Astrocyte (in vitro differentiated cells and primary cell): ENCODE results near the gene CCDC28B.

ENCODE experiments used
- EZH2 ChIP-seq: IDR thresholded peaks from 2 replicates; pipeline ENCODE4 v1.6.1; 2012; ENCODE audit warnings: mild to moderate bottlenecking, low read length, inconsistent platforms; ENCODE audit not compliant: insufficient read depth
- TF ChIP-seq, protein P1 (sequence below): IDR thresholded peaks from 2 replicates; pipeline ENCODE4 v1.5.1; 2011; ENCODE audit warnings: low read depth, mild to moderate bottlenecking, inconsistent platforms, low read length, moderate library complexity; ENCODE audit not compliant: insufficient read depth

DNA sequence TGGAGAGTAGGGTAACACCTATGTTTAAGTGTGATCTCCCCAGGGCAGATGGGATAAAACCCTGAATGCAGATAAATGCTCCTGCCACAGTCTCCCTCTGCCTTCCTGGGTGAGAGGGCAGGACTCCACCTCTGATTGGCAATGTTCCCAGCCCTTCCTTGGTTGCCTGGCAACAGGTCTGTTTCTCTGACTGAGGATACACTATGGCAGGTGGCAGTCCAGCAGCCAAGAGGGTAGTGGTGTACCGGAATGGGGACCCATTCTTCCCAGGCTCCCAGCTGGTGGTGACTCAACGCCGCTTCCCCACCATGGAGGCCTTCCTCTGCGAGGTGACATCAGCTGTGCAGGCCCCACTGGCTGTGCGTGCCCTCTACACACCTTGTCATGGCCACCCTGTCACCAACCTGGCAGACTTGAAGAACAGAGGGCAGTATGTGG is 8.5 kb downstream of the CCDC28B start, which contains the start of gene DCDC2B:
- TF ChIP-seq, protein P1, sequence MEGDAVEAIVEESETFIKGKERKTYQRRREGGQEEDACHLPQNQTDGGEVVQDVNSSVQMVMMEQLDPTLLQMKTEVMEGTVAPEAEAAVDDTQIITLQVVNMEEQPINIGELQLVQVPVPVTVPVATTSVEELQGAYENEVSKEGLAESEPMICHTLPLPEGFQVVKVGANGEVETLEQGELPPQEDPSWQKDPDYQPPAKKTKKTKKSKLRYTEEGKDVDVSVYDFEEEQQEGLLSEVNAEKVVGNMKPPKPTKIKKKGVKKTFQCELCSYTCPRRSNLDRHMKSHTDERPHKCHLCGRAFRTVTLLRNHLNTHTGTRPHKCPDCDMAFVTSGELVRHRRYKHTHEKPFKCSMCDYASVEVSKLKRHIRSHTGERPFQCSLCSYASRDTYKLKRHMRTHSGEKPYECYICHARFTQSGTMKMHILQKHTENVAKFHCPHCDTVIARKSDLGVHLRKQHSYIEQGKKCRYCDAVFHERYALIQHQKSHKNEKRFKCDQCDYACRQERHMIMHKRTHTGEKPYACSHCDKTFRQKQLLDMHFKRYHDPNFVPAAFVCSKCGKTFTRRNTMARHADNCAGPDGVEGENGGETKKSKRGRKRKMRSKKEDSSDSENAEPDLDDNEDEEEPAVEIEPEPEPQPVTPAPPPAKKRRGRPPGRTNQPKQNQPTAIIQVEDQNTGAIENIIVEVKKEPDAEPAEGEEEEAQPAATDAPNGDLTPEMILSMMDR = no peak
- no peak for TF ChIP-seq EZH2
